TTC549 (cell line): ENCODE results near the gene CDK5RAP3.
A peak's percentile ranks its signal among the peaks of the same experiment; 100 is the strongest.
"Not testable (repeated sequence)": the region's sequence is repeated elsewhere in the genome, so short reads cannot be mapped to it uniquely, and the experiment has no call there.

Experiments used
- FAIRE-seq: peaks from 2 replicates; lab custom pipeline; 2012; peaks lifted over from hg19 to GRCh38; lab: Jason Lieb, UNC

CDK5RAP3 gene

DNA sequence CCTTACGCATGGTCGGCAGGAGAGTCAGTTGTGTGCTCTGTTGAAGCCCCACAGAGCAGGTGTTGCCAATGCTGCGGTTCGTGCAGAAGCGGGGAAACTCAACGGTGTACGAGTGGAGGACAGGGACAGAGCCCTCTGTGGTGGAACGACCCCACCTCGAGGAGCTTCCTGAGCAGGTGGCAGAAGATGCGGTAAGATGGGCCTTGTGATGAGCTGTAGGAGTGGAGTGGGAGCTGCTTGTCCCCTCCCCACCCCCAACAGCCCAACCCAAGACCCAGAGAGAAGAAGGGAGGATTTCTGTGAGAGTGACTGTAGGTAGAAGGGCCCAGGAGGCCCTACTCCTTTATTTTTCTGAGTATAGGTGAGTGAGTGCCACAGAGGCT lies 4.9 kb downstream of the CDK5RAP3 start:
- FAIRE-seq, result no peak

GRCh38 chr17:47978324-47978723 lies 7.4 kb downstream of the CDK5RAP3 start:
- FAIRE-seq, result no peak

DNA sequence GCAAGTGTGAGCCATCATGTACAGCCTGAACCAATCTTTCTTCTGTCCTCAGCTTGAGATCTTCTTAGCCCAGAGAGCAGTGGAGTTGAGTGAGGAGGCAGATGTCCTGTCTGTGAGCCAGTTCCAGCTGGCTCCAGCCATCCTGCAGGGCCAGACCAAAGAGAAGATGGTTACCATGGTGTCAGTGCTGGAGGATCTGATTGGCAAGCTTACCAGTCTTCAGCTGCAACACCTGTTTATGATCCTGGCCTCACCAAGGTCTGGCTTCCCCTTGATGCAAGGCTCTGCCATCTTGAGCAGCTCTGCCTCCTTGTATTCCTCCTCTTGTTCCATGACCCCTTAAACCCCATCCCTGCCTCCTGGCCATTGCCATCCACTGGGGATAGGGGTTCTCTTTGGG lies 9.6 kb downstream of the CDK5RAP3 start:
- no peak for FAIRE-seq

DNA sequence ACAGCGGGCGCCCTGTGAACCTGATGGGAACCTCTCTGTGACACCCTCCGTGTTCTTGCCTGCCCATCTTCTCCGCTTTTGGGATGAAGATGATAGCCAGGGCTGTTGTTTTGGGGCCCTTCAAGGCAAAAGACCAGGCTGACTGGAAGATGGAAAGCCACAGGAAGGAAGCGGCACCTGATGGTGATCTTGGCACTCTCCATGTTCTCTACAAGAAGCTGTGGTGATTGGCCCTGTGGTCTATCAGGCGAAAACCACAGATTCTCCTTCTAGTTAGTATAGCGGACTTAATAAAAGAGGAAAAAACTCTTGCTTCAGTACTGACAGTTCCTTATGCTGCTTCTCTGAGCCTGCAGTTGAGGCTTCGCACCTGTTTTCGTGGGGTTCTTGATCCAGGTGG lies 10.5 kb downstream of the CDK5RAP3 start:
- FAIRE-seq, result no peak

- FAIRE-seq, result no peak
Observed at GRCh38 chr17:47982091-47982617, 11.2 kb downstream of the CDK5RAP3 start.

- no peak for FAIRE-seq
Observed at GRCh38 chr17:47982645-47983390, 11.9 kb downstream of the CDK5RAP3 start.

DNA sequence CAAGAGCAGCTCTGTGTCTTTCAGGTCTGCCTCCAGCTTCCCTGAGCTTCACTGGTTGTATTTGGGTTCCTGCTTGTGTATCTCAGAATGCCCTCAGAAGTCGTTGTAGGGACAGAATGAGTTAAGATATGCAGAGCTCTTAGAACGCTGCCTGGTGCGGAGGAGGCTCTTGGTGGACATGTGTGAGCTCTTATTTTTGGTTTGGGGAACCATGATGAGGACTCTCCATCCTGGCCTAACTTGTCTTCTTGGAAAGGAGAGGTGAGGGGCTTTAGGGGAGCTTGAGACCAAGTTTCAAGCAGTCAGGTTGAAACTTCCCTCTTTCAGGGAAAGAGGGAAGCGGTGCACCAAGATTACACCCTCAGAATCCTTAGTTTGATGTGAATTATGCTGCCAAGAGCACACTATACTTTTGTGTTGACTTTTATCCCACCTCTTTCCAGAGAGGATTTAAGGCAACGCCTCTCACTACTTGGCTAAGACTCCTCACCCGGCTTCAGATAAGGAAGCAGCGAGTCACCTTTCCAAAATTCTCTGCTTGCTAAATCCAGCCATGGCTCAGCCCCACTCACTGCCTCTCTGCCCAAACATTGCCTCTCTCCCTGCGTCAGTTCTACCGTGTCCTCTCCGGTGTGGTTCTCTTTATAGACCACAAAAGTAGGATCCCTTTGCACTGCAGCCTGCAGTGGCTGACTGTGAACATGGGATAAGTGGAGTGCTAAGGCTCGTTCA lies 12.7 kb downstream of the CDK5RAP3 start:
- no peak for FAIRE-seq

- no peak for FAIRE-seq
Observed at GRCh38 chr17:47986520-47986919, 15.6 kb downstream of the CDK5RAP3 start.

DNA sequence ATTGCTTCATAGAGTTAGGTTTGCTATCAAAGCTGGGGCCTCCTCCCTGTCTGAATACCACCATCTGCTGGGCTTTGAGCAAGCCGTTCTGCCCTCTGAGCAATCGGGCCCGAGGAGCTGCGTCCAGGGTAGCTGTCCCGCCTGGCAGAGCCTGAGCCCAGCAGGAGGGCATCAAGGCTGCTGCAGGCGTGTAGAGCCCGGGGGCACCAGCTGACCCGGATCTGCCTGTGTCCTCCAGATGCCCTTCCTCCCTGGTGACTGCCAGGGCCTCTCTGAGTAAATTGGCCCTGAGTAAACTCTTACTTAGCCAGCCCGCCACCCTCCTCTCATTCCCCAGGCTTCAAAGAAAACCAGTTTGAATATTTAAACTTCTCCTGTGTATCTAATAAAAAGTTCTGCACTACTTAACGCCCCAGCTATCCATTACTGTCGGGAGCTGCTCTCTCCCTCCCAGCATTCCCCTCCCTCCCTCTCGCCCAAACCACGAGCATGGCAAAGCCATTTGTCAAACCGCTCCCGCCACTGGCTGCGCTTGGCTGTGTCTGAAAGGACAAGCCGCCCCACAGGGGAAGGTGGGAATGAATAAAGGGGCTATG lies 16.4 kb downstream of the CDK5RAP3 start:
- FAIRE-seq, result no peak

- FAIRE-seq, result not testable (repeated sequence)
Observed at GRCh38 chr17:47988445-47988844, 17.5 kb downstream of the CDK5RAP3 start.

DNA sequence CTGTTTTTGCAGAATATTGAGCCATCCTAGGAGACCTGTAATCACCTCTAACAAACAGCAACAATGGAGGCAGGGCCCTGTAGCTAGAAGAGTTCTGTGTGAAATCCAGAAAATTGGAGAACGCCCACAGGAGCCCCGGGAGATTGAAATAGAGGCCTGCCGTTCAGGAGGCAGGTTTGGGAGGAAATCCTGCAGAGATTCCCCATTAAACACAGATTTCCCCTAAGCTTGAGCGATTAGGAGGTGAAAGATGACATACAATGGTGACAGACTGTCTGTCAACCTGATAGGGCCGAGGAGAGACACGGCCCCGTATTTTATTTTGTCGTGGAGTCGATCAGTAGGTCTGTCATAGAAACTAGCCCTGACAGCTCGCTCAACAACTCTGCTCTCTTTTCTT lies 18.2 kb downstream of the CDK5RAP3 start:
- FAIRE-seq, result no peak

DNA sequence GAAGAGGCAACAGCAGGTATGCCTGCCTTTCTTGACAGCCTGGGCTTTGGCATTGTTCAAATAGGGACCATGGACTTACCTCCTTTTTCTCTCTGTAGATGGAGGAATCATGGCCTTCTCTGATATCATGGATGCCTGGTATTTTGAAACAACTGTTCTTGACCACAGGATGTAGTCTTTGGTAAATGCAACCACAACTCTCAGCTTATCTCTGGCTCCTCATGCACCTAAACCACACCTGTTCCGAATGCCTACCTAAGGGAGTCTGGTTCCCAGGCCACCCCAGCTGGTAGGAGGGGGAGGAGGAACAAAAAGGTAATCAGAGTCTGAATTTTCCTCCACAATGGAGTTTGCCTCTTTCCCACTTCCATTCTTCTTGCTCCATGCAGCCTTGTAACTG lies 18.8 kb downstream of the CDK5RAP3 start:
- no peak for FAIRE-seq

- no peak for FAIRE-seq
Observed at GRCh38 chr17:47990962-47991731, 20.2 kb downstream of the CDK5RAP3 start.

GRCh38 chr17:47992216-47992615 lies 21.3 kb downstream of the CDK5RAP3 start:
- FAIRE-seq, result no peak

- FAIRE-seq, result no peak
Observed at GRCh38 chr17:47993031-47993564, 22.2 kb downstream of the CDK5RAP3 start.

GRCh38 chr17:47993964-47994363 lies 23.1 kb downstream of the CDK5RAP3 start:
- FAIRE-seq, result no peak

GRCh38 chr17:47994724-47995123 lies 23.8 kb downstream of the CDK5RAP3 start:
- no peak for FAIRE-seq

GRCh38 chr17:47995241-47995935 lies 24.5 kb downstream of the CDK5RAP3 start:
- FAIRE-seq, result no peak

- no peak for FAIRE-seq
Observed at GRCh38 chr17:47996201-47996600, 25.3 kb downstream of the CDK5RAP3 start.

GRCh38 chr17:47997586-47997985 lies 26.7 kb downstream of the CDK5RAP3 start:
- FAIRE-seq, result no peak

GRCh38 chr17:47998044-47998443 lies 27.1 kb downstream of the CDK5RAP3 start:
- no peak for FAIRE-seq

GRCh38 chr17:47999582-47999981 lies 28.7 kb downstream of the CDK5RAP3 start:
- peak; percentile 76 for FAIRE-seq
